T-cell (primary cell): Measurements from ENCODE around the gene VAMP8. TPM values are rescaled to one million over a fixed set of nuclear protein-coding genes. Genes with fewer than 3 reads are reported as not detected.

Experiments
- ATAC-seq, 4 experiments: fragments of 200-7000 bp in 3 of 4; fragments of 150-1000 bp in 1 of 4; cut with Tn5 transposase; replicated peaks in 1 of 4; 1 replicate in 3 of 4; 2 replicates in 1 of 4; pipeline ENCODE4 v1.10.0; 2021; ENCODE audit warnings: moderate library complexity in 3 of 4, mild to moderate bottlenecking in 2 of 4, moderate number of reproducible peaks in 1 of 4
- CTCF ChIA-PET, 2 donors: fragments of 300-600 bp; sonication (Branson Sonifier 250); formaldehyde crosslinking; loops; one replicate each; lab custom pipeline; 2022; ENCODE audit warnings: antibody characterized with exemption in 2 of 2; lab: Charles Lee
- POLR2A ChIA-PET, 2 donors: fragments of 300-600 bp; sonication (Branson Sonifier 250); formaldehyde crosslinking; loops; one replicate each; lab custom pipeline; 2022; ENCODE audit warnings: antibody characterized with exemption in 2 of 2; lab: Charles Lee
- DNase-seq, 35 experiments: peaks; one replicate each; pipeline versions ENCODE4 v3.0.0 to v3.0.0-alpha.2; 2013 to 2023
- H3K27ac ChIP-seq: one replicate; pipeline ENCODE4 v1.5.1; 2013; ENCODE audit warnings: low read length
- H3K27me3 ChIP-seq, 2 experiments: replicated peaks in 1 of 2; 1 replicate in 1 of 2; 2 replicates in 1 of 2; pipeline versions ENCODE4 v1.6.1 to v1.7.0; 2013; ENCODE audit warnings: low read length in 1 of 2, mixed read lengths in 1 of 2; ENCODE audit not compliant: control insufficient read depth in 2 of 2, insufficient read depth in 2 of 2; ENCODE audit errors: extremely low read depth in 1 of 2
- H3K36me3 ChIP-seq, 2 donors: 1 replicate in 1 of 2; 2 replicates in 1 of 2; pipeline versions ENCODE4 v1.6.1 to v1.7.0; 2013; ENCODE audit warnings: low read length in 1 of 2; ENCODE audit not compliant: control insufficient read depth in 2 of 2, insufficient read depth in 1 of 2; ENCODE audit errors: extremely low read depth in 1 of 2
- H3K4me1 ChIP-seq, 2 experiments: 1 replicate in 1 of 2; 2 replicates in 1 of 2; pipeline versions ENCODE4 v1.6.1 to v1.7.0; 2013; ENCODE audit warnings: low read length in 2 of 2, mixed read lengths in 1 of 2; ENCODE audit not compliant: insufficient read depth in 2 of 2, control insufficient read depth in 1 of 2; ENCODE audit errors: extremely low read depth in 1 of 2
- H3K4me3 ChIP-seq, 2 donors: 1 replicate in 1 of 2; 2 replicates in 1 of 2; pipeline versions ENCODE4 v1.5.1 to v1.7.0; 2013; ENCODE audit warnings: mild to moderate bottlenecking in 2 of 2, low read length in 1 of 2, moderate library complexity in 1 of 2; ENCODE audit not compliant: control insufficient read depth in 1 of 2; ENCODE audit errors: extremely low read depth in 1 of 2
- H3K9me3 ChIP-seq: 2 replicates; pipeline ENCODE4 v1.7.0; 2013
- H3K27ac Mint-ChIP-seq, 2 donors: one replicate each; pipeline ENCODE4 v1.8.0; 2020 to 2021; ENCODE audit warnings: mild to moderate bottlenecking in 2 of 2, mixed read lengths in 2 of 2
- H3K27me3 Mint-ChIP-seq, 2 donors: one replicate each; pipeline ENCODE4 v1.8.0; 2021 to 2022; ENCODE audit warnings: mixed read lengths in 2 of 2
- H3K36me3 Mint-ChIP-seq: one replicate; pipeline ENCODE4 v1.8.0; 2021; ENCODE audit warnings: mixed read lengths
- H3K4me1 Mint-ChIP-seq, 3 donors: one replicate each; pipeline ENCODE4 v1.8.0; 2020 to 2022; ENCODE audit warnings: mixed read lengths in 3 of 3, mild to moderate bottlenecking in 1 of 3
- H3K4me3 Mint-ChIP-seq, 3 donors: one replicate each; pipeline ENCODE4 v1.8.0; 2020 to 2022; ENCODE audit warnings: mild to moderate bottlenecking in 3 of 3, mixed read lengths in 3 of 3, moderate library complexity in 3 of 3
- H3K9me3 Mint-ChIP-seq, 3 donors: one replicate each; pipeline ENCODE4 v1.8.0; 2020 to 2022; ENCODE audit warnings: mixed read lengths in 3 of 3
- whole genome bisulfite sequencing: methylation state at CpG from one replicate; pipeline ENCODE4 v1.1.5; 2013; ENCODE audit warnings: missing lambda C conversion rate; ENCODE audit not compliant: insufficient coverage; 5-methylcytosine and 5-hydroxymethylcytosine counted together
- total RNA-seq, 35 experiments: library from RNA in 6 of 35; stranded (reverse) in 6 of 35; fragments of 120-200 nt in 1 of 35; gene quantifications; one replicate each; pipeline versions ENCODE4 v1.2.1 to v1.2.4 and lab custom pipeline; 2013 to 2026

VAMP8 gene
- total RNA-seq, 5 donors from 2014 or later (not counting 1 experiment from before 2014, with no cell fraction given): 76.2 to 102 (median 84.5) TPM

DNA sequence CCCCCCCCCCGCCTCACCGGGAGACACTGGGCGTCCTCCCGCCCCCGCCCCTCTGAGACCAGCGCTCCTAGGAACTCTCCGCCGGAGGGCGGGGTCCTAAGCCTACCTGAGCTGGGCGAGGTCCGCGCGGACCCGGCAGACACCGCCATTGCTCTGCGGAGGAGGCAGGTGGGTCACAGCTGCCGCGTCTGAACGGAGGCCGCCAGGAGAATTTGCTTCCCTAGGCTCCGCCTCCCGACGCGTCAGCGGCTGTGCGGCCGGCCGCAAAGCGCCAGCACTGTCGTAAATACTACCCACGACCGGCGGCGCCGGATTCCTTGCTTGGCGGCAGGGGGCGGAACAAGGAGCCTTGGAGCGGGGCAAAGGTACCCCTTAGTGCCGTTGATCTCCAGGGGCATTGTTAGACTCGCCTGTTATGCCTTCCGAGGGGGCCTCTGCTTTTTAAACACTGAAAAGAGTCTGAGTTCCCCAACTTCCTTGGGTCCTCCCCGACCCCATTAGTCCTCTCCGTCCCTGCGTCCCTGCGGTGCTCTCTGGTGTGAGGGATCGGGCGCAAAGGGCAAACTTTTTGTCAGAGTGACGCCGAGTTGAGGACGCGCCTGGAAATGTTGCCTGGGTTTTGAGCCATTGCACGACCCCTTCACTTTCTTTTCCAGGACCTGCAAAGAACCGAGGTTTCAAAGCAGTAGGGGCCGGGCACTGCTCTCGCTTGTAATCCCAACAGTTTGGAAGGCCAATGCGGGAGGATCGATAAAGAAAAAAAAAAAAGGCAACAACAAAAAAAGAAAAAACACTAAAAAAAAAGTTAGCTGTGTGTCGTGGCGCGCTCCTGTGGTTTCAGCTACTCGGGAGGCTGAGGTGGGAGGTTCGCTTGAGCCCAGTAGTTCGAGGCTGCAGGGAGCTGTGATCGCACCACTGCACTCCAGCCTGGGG is 15.8 kb upstream of the VAMP8 start, which contains the start of gene GGCX:
TSS of gene GGCX (minus strand) at position 214 of the 933 bp plus-strand sequence. CDS start at position 149, 65 bp downstream.
- Histone ChIP-seq H3K4me1 (peaks cover 7 to 17% of the 10 kb centered on the region in 2 experiments), H3K36me3 (peaks cover 0 to 17% of the 10 kb centered on the region in 2 donors), H3K4me3 (peak within 1 kb of the TSS; percentile 66 to 96), H3K27me3 (no peaks in the 10 kb centered on the region), H3K27ac (peak within 1 kb of the TSS; percentile 79), H3K9me3 (no peaks in the 10 kb centered on the region)
- Mint-ChIP-seq H3K9me3 (no peaks in the 10 kb centered on the region), H3K27ac (peak within 1 kb of the TSS; percentile 96 to 98), H3K36me3 (peaks cover 6% of the 10 kb centered on the region), H3K27me3 (no peaks in the 10 kb centered on the region), H3K4me3 (peak within 1 kb of the TSS; percentile 93 to 98 (median 97)), H3K4me1 (peaks cover 27 to 33% (median 28%) of the 10 kb centered on the region in 3 donors)
- ChIA-PET CTCF (interaction anchor here (0.6 to 1.7 kb wide), 6 partner anchors 10 to 659 kb away, joined by 3 to 10 read pairs (median 4); partner anchors contain the start of gene MAT2A (in 1 of the 2)), POLR2A (interaction anchor here (0.6 to 1.1 kb wide), 7 partner anchors 11 to 237 kb away, joined by 3 to 4 read pairs (median 3); no protein-coding TSS in a partner anchor)
- under 1% methylated on average over 52 of the region's 64 CpGs for WGBS
- ATAC-seq (peak; percentile 94 to 96 (median 96)), DNase-seq (peak; percentile 83 to 96 (median 94))

GRCh38 chr2:85564144-85564563 is 13.2 kb upstream of the VAMP8 start:
- H3K9me3 ChIP-seq: no peaks in the 10 kb centered on the region
- Mint-ChIP-seq H3K27ac (no peak overlapping the region), H3K27me3 (no peaks in the 10 kb centered on the region), H3K9me3 (no peaks in the 10 kb centered on the region), H3K4me3 (no peak overlapping the region), H3K4me1 (peaks cover 26% of the 10 kb centered on the region in 3 donors), H3K36me3 (no peaks in the 10 kb centered on the region)
- POLR2A ChIA-PET: interaction anchor here (0.6 to 1.1 kb wide), 2 partner anchors 26 to 289 kb away, joined by 3 read pairs; no protein-coding TSS in a partner anchor
- DNase-seq (no peak), ATAC-seq (no peak)
- H3K4me1 ChIP-seq: peaks cover 7 to 17% of the 10 kb centered on the region in 2 experiments
- H3K27ac ChIP-seq: no peak overlapping the region
- H3K27me3 ChIP-seq: peaks cover 0 to 2% of the 10 kb centered on the region in 2 experiments
- WGBS: 96% methylated on average over 3 of the region's 5 CpGs
- no peak overlapping the region for H3K4me3 ChIP-seq
- H3K36me3 ChIP-seq: peaks cover 0 to under 1% of the 10 kb centered on the region in 2 donors
- CTCF ChIA-PET: interaction anchor here (0.6 kb wide), 3 partner anchors 13 to 236 kb away, joined by 3 to 4 read pairs (median 3); partner anchors contain the start of gene TGOLN2 (in 1 of the 2)

GRCh38 chr2:85566265-85566664 is 11.1 kb upstream of the VAMP8 start:
- peaks cover 6 to 7% (median 7%) of the 10 kb centered on the region in 3 donors for H3K4me1 Mint-ChIP-seq
- no peaks in the 10 kb centered on the region for H3K9me3 Mint-ChIP-seq
- ATAC-seq (no peak), DNase-seq (no peak)
- Histone ChIP-seq H3K9me3 (no peaks in the 10 kb centered on the region), H3K27ac (no peak overlapping the region), H3K4me3 (no peak overlapping the region), H3K36me3 (no peaks in the 10 kb centered on the region), H3K27me3 (peaks cover 0 to 2% of the 10 kb centered on the region in 2 experiments), H3K4me1 (peaks cover 0 to 8% of the 10 kb centered on the region in 2 experiments)
- POLR2A ChIA-PET: interaction anchor here in 1 of 2 donors (0.6 kb wide), 1 partner anchor 875 kb away, joined by 3 read pairs; the partner anchor contains the start of gene KDM3A
- no peaks in the 10 kb centered on the region for H3K36me3 Mint-ChIP-seq
- CTCF ChIA-PET: no interaction called here
- 73% methylated on average over 2 of the region's 4 CpGs for WGBS
- no peak overlapping the region for H3K27ac Mint-ChIP-seq
- H3K4me3 Mint-ChIP-seq: no peak overlapping the region
- H3K27me3 Mint-ChIP-seq: no peaks in the 10 kb centered on the region

- Mint-ChIP-seq H3K27me3 (no peaks in the 10 kb centered on the region), H3K36me3 (peaks cover 4% of the 10 kb centered on the region), H3K9me3 (no peaks in the 10 kb centered on the region), H3K4me3 (no peak overlapping the region), H3K4me1 (peaks cover 29 to 38% (median 33%) of the 10 kb centered on the region in 3 donors), H3K27ac (no peak overlapping the region)
- Histone ChIP-seq H3K36me3 (peaks cover 0 to 5% of the 10 kb centered on the region in 2 donors), H3K4me1 (peaks cover 13 to 37% of the 10 kb centered on the region in 2 experiments), H3K27ac (no peak overlapping the region), H3K27me3 (peaks cover 0 to 6% of the 10 kb centered on the region in 2 experiments), H3K4me3 (no peak overlapping the region), H3K9me3 (no peaks in the 10 kb centered on the region)
- CTCF ChIA-PET: interaction anchor here in 1 of 2 donors (0.6 kb wide), 1 partner anchor 291 kb away, joined by 3 read pairs; no protein-coding TSS in a partner anchor
- POLR2A ChIA-PET: interaction anchor here in 1 of 2 donors (0.6 kb wide), 1 partner anchor 36 kb away, joined by 4 read pairs; the partner anchor contains the start of gene C2orf68
- no peak for ATAC-seq
- DNase-seq: no peak
- WGBS: no CpG with 5 or more reads among the region's 8 CpGs
These were observed 1.6 kb upstream of the VAMP8 start for GRCh38 chr2:85575739-85576138.

- peak overlapping the region; percentile 86 to 98 for H3K27ac Mint-ChIP-seq
- CTCF ChIA-PET: interaction anchor here (0.7 to 2.1 kb wide), 5 partner anchors 10 to 186 kb away, joined by 4 to 9 read pairs (median 6); no protein-coding TSS in a partner anchor
- ATAC-seq: no peak
- H3K4me1 Mint-ChIP-seq: peaks cover 35 to 44% (median 41%) of the 10 kb centered on the region in 3 donors
- Histone ChIP-seq H3K4me3 (peak overlapping the region; percentile 60 to 71), H3K4me1 (peaks cover 13 to 37% of the 10 kb centered on the region in 2 experiments), H3K9me3 (no peaks in the 10 kb centered on the region), H3K36me3 (peaks cover 8 to 11% of the 10 kb centered on the region in 2 donors), H3K27ac (peak overlapping the region; percentile 55), H3K27me3 (peaks cover 0 to 6% of the 10 kb centered on the region in 2 experiments)
- peak overlapping the region; percentile 93 to 96 (median 94) for H3K4me3 Mint-ChIP-seq
- no peak for DNase-seq
- POLR2A ChIA-PET: interaction anchor here in 1 of 2 donors (1.5 kb wide), 1 partner anchor 18 kb away, joined by 3 read pairs; the partner anchor contains the start of gene RNF181
- H3K27me3 Mint-ChIP-seq: no peaks in the 10 kb centered on the region
- no peaks in the 10 kb centered on the region for H3K9me3 Mint-ChIP-seq
- peaks cover 12% of the 10 kb centered on the region for H3K36me3 Mint-ChIP-seq
- WGBS: 40% methylated on average over 1 of the region's 3 CpGs
These were observed 362 bp upstream of the VAMP8 start for GRCh38 chr2:85577063-85577385.
